GM19351 (cell line): ENCODE results near the gene RPS2.

Experiments used
- ATAC-seq: cut with Tn5 transposase; IDR thresholded peaks from one replicate; pipeline ENCODE4 v1.9.1; 2021; ENCODE audit warnings: mild to moderate bottlenecking, moderate library complexity; ENCODE audit not compliant: unreplicated experiment

Gene RPS2

GRCh38 chr16:1982991-1983543 is 18.4 kb upstream of the RPS2 start:
- no peak for ATAC-seq

GRCh38 chr16:1982013-1982433 is 17.4 kb upstream of the RPS2 start:
- no peak for ATAC-seq

GRCh38 chr16:1981398-1981836 is 16.8 kb upstream of the RPS2 start, which contains the start of gene NOXO1:
Gene NOXO1 (minus strand): TSS chr16:1981469. CDS start chr16:1981179, 290 bp downstream.
- no peak for ATAC-seq

DNA sequence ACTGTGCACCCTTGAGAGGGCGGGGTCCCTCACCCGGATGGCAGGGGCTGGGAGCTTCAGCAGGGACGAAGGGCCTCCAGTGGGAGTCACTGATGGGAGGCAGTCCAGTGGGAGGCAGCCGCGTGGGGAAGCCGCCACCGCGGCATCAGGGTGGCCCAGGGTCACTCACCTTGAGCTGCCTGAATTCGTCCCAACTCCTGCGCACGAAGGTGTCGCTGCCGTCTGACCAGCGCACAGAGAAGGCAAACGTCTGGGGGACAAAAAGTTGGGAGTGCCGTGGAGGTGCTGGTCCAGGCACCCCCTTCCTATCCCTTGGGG is 16.1 kb upstream of the RPS2 start:
- no peak for ATAC-seq

GRCh38 chr16:1980030-1980769 is 15.6 kb upstream of the RPS2 start:
- ATAC-seq: no peak

GRCh38 chr16:1979271-1980029 is 14.8 kb upstream of the RPS2 start:
- no peak for ATAC-seq

- no peak for ATAC-seq
These were observed 14.0 kb upstream of the RPS2 start for GRCh38 chr16:1978476-1979120.

DNA sequence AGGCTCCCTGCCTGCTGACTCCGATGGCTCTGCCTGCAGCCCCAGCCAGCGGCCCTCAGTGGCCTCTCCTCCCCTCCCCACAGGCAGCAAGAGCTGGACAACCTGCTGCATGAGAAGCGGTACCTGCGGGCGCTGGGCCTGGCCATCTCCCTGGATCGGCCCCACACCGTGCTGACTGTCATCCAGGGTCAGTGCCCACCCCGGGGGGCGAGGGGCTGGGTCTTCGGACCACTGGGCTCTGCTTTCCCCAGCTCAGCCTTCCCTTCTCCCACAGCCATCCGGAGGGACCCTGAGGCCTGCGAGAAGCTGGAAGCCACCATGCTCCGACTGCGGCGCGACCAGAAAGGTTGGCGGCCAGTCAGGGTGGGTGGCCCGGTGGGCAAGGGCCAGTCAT is 13.2 kb upstream of the RPS2 start:
- ATAC-seq: no peak

GRCh38 chr16:1976951-1977874 is 12.6 kb upstream of the RPS2 start:
- no peak for ATAC-seq

GRCh38 chr16:1976216-1976520 is 11.5 kb upstream of the RPS2 start:
- no peak for ATAC-seq

- no peak for ATAC-seq
These were observed 11.0 kb upstream of the RPS2 start for GRCh38 chr16:1975432-1976215.

- ATAC-seq: no peak
These were observed 9.8 kb upstream of the RPS2 start for GRCh38 chr16:1974157-1975070.

DNA sequence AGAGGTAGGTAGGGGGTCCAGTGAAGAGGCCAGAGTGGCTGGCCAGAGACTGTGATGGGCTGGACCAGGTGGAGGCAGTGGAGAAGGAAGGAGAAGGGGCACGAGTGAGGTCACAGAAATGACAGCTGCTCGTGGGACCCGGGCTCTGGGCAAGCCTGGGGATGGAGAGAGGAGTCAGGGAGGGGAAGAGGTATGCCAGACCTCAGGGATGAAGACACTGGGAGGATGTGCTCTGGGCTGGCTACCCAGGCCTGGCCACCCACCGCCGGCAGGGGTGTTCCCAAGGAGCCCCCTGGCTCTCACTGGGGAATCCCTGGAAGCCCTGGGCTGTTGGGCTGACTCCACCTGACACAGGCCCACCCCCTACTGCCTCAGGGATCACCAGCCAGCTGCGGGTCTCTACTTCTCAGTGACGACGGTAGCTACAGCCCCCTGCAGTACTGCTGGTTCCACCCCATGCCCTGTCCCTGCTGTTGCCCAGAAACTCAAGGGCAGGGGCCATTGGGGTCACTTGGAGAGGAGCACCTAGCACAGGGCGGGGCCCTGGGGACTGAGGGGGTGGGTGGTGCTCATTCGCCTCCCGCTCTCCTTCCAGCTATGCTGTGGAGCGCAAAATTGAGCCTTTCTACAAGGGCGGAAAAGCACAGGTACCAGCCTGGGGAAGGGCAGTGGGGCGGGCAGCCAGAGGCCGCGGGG is 9.0 kb upstream of the RPS2 start:
- ATAC-seq: no peak

DNA sequence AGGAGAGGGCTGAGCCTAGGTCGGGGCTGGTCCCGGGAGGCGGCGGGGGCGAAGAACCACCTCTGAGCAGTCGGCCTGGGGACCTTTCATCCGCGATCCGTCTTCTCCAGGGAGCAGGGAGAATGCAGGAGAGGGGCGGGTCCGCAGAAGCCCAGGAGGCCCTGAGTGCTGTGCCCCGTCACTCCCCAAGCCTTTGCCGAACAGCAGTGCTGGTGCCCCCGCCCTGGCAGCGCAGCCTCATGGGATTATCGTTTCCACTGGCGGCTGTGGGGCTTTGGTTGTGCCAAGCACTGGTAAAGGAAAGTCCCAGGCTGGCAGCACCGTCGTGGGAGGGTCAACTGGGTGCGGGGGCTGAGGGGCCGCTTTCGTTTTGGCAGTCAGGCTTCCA is 7.9 kb upstream of the RPS2 start:
- no peak for ATAC-seq

DNA sequence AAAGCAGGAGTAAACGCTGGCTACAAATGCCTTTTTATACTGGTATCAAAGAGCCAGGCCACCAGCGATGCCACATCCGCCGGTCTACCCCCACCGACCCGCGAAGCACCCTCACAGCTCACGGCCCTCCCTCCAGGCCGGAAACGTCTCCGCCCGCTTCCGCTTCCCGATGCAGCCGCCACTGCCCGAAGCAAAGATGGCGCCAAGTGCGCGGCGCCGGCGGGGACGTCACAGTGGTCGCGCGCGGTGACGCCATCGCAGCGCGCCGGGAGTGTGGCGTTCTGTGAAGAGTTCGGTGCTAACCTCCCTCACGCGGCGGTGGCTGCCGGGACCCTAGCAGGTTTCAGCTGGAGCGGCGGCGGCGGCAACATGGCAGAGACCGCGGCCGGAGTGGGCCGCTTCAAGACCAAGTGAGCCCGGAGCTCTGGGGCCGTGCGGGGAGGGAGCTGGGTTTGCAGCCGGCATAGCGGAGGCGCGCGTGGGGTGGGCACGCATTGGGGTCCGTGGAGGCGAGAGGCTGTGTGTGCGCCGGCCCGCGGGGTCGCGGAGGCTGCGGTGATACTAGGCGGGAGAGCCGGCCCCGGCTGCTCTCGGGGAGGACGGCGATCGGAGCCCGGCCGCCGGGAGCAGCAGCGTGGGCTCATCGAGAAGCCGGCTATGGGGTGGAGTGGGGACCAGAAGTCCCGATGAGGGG is 7.3 kb upstream of the RPS2 start, which contains the start of gene TBL3:
TSS of gene TBL3 (plus strand) at position 258 of the 694 bp plus-strand sequence. CDS start at position 370, 112 bp downstream.
- peak; percentile 90 for ATAC-seq

- no peak for ATAC-seq
These were observed 3.7 kb upstream of the RPS2 start for GRCh38 chr16:1968146-1968953.

DNA sequence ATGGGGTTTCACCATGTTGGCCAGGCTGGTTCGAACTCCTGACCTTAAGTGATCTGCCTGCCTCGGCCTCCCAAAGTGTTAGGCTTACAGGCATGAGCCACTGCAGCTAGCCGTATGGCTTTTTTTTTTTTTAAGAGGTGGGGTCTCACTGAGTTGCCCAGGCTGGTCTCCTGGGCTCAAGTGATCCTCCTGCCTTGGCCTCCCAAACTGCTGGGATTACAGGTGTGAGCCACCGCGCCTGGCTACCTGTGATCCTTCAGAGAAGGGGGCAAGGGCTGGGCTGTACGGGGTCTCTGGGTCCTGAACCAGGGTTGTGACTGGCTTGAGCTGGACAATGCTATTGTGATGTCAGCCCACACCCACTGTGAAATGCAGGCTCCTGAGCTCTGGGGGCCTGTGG is 1.8 kb upstream of the RPS2 start, which contains the start of gene RNF151:
TSS of gene RNF151 (plus strand) at position 397 of the 400 bp plus-strand sequence. CDS start 26 bp downstream, outside the sequence.
- no peak for ATAC-seq
